Neutrophil (primary cell): ENCODE results near the gene LMX1A.

ENCODE experiments used
- H3K27ac ChIP-seq: fragments of 200-600 bp; sonication (generic); 2 replicates; pipeline ENCODE4 v1.5.1; 2016; ENCODE audit warnings: mild to moderate bottlenecking, moderate library complexity
- H3K27me3 ChIP-seq: fragments of 200-600 bp; sonication (generic); 2 replicates; pipeline ENCODE4 v1.6.0; 2016; ENCODE audit warnings: mild to moderate bottlenecking
- H3K36me3 ChIP-seq: fragments of 200-600 bp; sonication (generic); 2 replicates; pipeline ENCODE4 v1.5.1; 2017
- H3K4me1 ChIP-seq, 2 experiments: fragments of 200-600 bp in 1 of 2; sonication (generic) in 1 of 2; 1 replicate in 1 of 2; 2 replicates in 1 of 2; pipeline versions ENCODE4 v1.5.1 to v1.6.1; 2013 to 2016; ENCODE audit warnings: low read depth in 1 of 2, low read length in 1 of 2, mild to moderate bottlenecking in 1 of 2, moderate library complexity in 1 of 2; ENCODE audit not compliant: control insufficient read depth in 1 of 2, insufficient read depth in 1 of 2
- H3K4me3 ChIP-seq, 2 experiments: fragments of 200-600 bp in 1 of 2; sonication (generic) in 1 of 2; 1 replicate in 1 of 2; 2 replicates in 1 of 2; pipeline ENCODE4 v1.5.1; 2013 to 2016; ENCODE audit warnings: low read depth in 1 of 2, low read length in 1 of 2, mild to moderate bottlenecking in 1 of 2, moderate library complexity in 1 of 2
- H3K9me3 ChIP-seq: fragments of 200-600 bp; sonication (generic); 2 replicates; pipeline ENCODE4 v1.5.1; 2016
- TF ChIP-seq, protein P1 (sequence below): fragments of 200-600 bp; sonication (generic); IDR thresholded peaks from 2 replicates; pipeline ENCODE4 v1.5.1; 2016; ENCODE audit warnings: antibody characterized with exemption

LMX1A gene

DNA sequence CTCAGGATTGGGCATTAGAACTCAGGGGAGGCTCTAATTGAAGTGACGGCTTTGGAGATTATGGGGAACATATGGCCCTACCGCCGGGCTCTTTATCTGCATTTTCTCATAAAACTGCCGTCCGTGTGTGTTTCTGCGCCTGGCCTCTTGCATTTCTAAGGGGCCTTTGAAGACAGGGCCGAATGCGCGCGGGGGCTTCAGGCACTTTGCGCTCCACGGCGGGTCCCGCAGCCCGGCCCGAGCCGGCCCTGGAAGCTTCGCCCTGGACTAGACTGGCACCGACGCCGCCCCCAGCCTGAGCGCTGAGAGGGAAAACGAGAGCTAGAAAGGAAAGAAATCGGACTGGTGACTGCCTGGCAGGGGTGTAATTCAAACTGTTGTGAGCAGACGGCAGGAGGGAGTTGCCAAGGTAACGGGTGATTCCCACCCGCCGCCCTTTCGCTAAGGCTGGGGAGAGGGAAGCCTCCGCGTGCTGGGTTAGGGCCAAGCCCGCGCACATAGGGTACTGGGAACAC lies 120.7 kb downstream of the LMX1A start:
- no peaks in the 10 kb centered on the region for H3K36me3 ChIP-seq
- no peaks in the 10 kb centered on the region for H3K9me3 ChIP-seq
- H3K27me3 ChIP-seq = peaks cover 78% of the 10 kb centered on the region
- no peaks in the 10 kb centered on the region for H3K4me1 ChIP-seq
- TF ChIP-seq, protein P1, sequence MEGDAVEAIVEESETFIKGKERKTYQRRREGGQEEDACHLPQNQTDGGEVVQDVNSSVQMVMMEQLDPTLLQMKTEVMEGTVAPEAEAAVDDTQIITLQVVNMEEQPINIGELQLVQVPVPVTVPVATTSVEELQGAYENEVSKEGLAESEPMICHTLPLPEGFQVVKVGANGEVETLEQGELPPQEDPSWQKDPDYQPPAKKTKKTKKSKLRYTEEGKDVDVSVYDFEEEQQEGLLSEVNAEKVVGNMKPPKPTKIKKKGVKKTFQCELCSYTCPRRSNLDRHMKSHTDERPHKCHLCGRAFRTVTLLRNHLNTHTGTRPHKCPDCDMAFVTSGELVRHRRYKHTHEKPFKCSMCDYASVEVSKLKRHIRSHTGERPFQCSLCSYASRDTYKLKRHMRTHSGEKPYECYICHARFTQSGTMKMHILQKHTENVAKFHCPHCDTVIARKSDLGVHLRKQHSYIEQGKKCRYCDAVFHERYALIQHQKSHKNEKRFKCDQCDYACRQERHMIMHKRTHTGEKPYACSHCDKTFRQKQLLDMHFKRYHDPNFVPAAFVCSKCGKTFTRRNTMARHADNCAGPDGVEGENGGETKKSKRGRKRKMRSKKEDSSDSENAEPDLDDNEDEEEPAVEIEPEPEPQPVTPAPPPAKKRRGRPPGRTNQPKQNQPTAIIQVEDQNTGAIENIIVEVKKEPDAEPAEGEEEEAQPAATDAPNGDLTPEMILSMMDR = no peak
- no peak overlapping the region for H3K4me3 ChIP-seq
- H3K27ac ChIP-seq = no peak overlapping the region

DNA sequence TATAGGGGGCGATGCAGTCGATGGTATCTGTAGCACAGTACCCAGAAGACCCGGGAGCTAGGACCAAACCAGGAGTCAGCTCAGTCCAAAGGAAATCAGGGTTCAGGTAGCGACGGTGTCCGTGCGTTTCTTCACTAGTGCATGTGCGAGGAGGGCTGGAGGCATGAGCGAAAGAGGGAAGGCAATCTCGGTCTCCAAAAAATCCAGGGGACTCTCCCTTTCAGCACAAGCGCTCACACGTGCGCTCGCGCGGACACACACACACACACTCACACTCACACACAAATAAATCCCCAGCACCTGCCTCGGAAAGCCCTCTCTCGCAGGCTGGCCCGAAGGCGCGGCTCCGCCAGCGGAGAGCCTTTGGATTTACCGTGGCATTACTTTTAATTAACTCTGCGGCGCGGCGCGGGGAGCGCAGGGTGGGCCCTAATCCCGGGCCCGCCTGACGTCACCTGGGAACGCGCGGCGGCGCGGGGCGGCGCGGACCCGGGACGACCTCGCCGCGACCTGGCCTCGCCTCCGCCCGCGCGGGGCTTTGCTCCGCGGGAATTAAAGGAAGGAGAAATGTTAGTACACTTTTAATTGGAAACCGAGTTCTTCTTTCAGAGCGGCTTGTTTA lies 121.2 kb downstream of the LMX1A start:
- Histone ChIP-seq H3K27me3 (peaks cover 78% of the 10 kb centered on the region), H3K27ac (no peak overlapping the region), H3K4me1 (no peaks in the 10 kb centered on the region), H3K4me3 (no peak overlapping the region), H3K9me3 (no peaks in the 10 kb centered on the region), H3K36me3 (no peaks in the 10 kb centered on the region)
- TF ChIP-seq, protein P1 = no peak

GRCh38 chr1:165234149-165234548 lies 122.4 kb downstream of the LMX1A start:
- no peak overlapping the region for H3K4me3 ChIP-seq
- TF ChIP-seq, protein P1 = no peak
- no peaks in the 10 kb centered on the region for H3K4me1 ChIP-seq
- no peaks in the 10 kb centered on the region for H3K9me3 ChIP-seq
- peaks cover 68% of the 10 kb centered on the region for H3K27me3 ChIP-seq
- no peak overlapping the region for H3K27ac ChIP-seq
- no peaks in the 10 kb centered on the region for H3K36me3 ChIP-seq

GRCh38 chr1:165228676-165229075 lies 127.8 kb downstream of the LMX1A start:
- no peak overlapping the region for H3K4me3 ChIP-seq
- no peaks in the 10 kb centered on the region for H3K9me3 ChIP-seq
- no peaks in the 10 kb centered on the region for H3K36me3 ChIP-seq
- H3K4me1 ChIP-seq = no peaks in the 10 kb centered on the region
- H3K27ac ChIP-seq = no peak overlapping the region
- TF ChIP-seq, protein P1 = no peak
- H3K27me3 ChIP-seq = peaks cover 13% of the 10 kb centered on the region

- no peaks in the 10 kb centered on the region for H3K9me3 ChIP-seq
- H3K27ac ChIP-seq = no peak overlapping the region
- H3K27me3 ChIP-seq = peaks cover 8% of the 10 kb centered on the region
- no peaks in the 10 kb centered on the region for H3K36me3 ChIP-seq
- H3K4me1 ChIP-seq = no peaks in the 10 kb centered on the region
- no peak overlapping the region for H3K4me3 ChIP-seq
- TF ChIP-seq, protein P1 = no peak
Measured at GRCh38 chr1:165228111-165228655, 128.3 kb downstream of the LMX1A start.
